Upper lobe of left lung (tissue), 4 donors: ENCODE data around the gene MLLT6.

Source experiments
- CTCF ChIP-seq, 6 experiments: fragments of 450-650 bp in 4 of 6; fragments of 200-600 bp in 2 of 6; sonication (generic) in 2 of 6; IDR thresholded peaks; one replicate each; pipeline ENCODE4 v1.5.1; 2016 to 2019; ENCODE audit warnings: antibody characterized with exemption in 6 of 6
- EP300 ChIP-seq, 4 donors: sonication (generic); formaldehyde crosslinking; IDR thresholded peaks; one replicate each; pipeline ENCODE4 v1.5.1; 2017; ENCODE audit warnings: antibody characterized with exemption in 4 of 4, control low read depth in 2 of 4

GRCh38 chr17:38701504-38702165 lies 3.4 kb upstream of the MLLT6 start:
- TF ChIP-seq EP300 (IDR thresholded peaks at IDR 0.05) (peak in 2 of 4 donors; percentile 27 to 40), CTCF (IDR thresholded peaks at IDR 0.05) (no peak)
